Stimulated activated naive CD8-positive, alpha-beta T cell treated with anti-CD3 and anti-CD28 coated beads, Interleukin-15, amount 100 ng/mL, for 72 hours (primary cell): Measurements from ENCODE around the gene MT1G.
A peak's percentile ranks its signal among the peaks of the same experiment; 100 is the strongest.
"Not testable (repeated sequence)": the region's sequence is repeated elsewhere in the genome, so short reads cannot be mapped to it uniquely, and the experiment has no call there.

Source experiments
- ATAC-seq: fragments of 150-1000 bp; cut with Tn5 transposase; 2 replicates; pipeline ENCODE4 v1.10.0; 2021; ENCODE audit warnings: mild to moderate bottlenecking, moderate library complexity
- DNase-seq, 2 donors: peaks; one replicate each; pipeline ENCODE4 v3.0.0; 2021 to 2022
- H3K27ac Mint-ChIP-seq, 2 donors: one replicate each; pipeline ENCODE4 v1.8.0; 2022; ENCODE audit warnings: mild to moderate bottlenecking in 2 of 2, mixed read lengths in 2 of 2, moderate library complexity in 2 of 2
- H3K27me3 Mint-ChIP-seq: one replicate; pipeline ENCODE4 v1.8.0; 2022; ENCODE audit warnings: mixed read lengths
- H3K4me1 Mint-ChIP-seq: one replicate; pipeline ENCODE4 v1.8.0; 2022; ENCODE audit warnings: mild to moderate bottlenecking, mixed read lengths
- H3K4me3 Mint-ChIP-seq, 2 donors: one replicate each; pipeline ENCODE4 v1.8.0; 2022; ENCODE audit warnings: mild to moderate bottlenecking in 2 of 2, mixed read lengths in 2 of 2, moderate library complexity in 1 of 2
- H3K9me3 Mint-ChIP-seq, 2 donors: one replicate each; pipeline ENCODE4 v1.8.0; 2022; ENCODE audit warnings: mixed read lengths in 2 of 2

Gene MT1G

DNA sequence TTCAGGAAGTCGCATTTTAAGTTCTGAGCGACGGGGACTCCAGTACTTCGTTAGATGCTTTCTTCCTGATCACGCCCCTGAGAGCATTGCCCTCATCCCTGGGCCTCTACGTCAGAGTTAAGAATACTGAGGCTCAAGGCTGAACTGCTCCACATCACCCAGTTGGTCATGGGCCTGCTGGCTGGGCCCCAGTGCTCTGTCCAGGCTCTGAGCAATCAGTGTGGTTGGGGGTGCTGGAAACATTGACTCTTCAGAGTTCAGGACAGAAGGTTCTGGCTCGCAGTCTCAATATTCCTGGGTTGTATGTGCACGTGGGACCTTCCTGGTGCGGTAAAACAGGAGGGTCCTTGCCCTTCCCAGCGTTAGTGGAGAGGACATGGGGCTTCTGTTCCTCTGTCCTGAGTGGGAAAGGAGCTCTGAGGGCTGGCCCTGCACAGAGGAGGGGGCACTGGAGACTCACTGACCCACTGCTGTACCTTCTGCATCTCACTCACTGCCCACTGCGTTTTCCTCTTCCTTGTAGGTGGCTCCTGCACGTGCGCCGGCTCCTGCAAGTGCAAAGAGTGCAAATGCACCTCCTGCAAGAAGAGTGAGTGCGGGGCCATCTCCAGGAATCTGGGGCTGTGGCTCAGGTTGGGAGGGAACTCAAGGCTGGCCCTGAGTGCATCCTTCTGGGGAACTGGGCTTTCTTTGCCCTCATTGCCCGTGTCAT is 41.8 kb downstream of the MT1G start:
- peak overlapping the region; percentile 87 to 93 for H3K27ac Mint-ChIP-seq
- H3K4me3 Mint-ChIP-seq = peak overlapping the region; percentile 89 to 94
- DNase-seq (no peak), ATAC-seq (peak; percentile 38)
- peaks cover 65% of the 10 kb centered on the region for H3K27me3 Mint-ChIP-seq
- no peaks in the 10 kb centered on the region for H3K9me3 Mint-ChIP-seq
- peaks cover 20% of the 10 kb centered on the region for H3K4me1 Mint-ChIP-seq

- Mint-ChIP-seq H3K4me1 (peaks cover 20% of the 10 kb centered on the region), H3K27ac (peak within 1 kb of the TSS; percentile 93 to 96), H3K4me3 (peak within 1 kb of the TSS; percentile 89 to 94), H3K27me3 (peaks cover 58% of the 10 kb centered on the region), H3K9me3 (no peaks in the 10 kb centered on the region)
- DNase-seq (peak; percentile 62 to 73), ATAC-seq (peak; percentile 92)
Observed at GRCh38 chr16:56625140-56625942, 42.5 kb downstream of the MT1G start, which contains the start of gene MT1E. MT1E (plus strand) TSS chr16:56625781; CDS start chr16:56625852, 71 bp downstream.

DNA sequence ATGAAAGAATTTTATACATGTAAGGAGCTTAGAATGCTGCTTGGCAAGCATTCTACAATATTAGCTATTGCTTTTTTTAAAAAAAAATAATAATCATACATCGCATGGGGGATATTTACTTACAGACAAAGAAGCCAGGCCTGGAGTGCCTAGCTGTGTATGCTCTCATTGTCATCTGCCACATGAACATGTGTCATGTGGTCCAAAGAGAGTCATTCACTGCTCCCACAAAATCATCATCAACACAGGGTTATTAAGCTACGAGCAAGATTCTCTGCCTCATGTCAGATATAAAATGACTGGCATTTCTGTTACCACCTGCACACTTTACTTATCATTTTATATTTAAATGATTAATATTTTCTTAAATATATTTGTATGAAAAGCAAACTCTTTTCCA is 44.2 kb downstream of the MT1G start:
- Mint-ChIP-seq H3K4me3 (no peak overlapping the region), H3K27ac (no peak overlapping the region), H3K27me3 (peaks cover 54% of the 10 kb centered on the region), H3K9me3 (no peaks in the 10 kb centered on the region), H3K4me1 (peaks cover 20% of the 10 kb centered on the region)
- DNase-seq (no peak), ATAC-seq (no peak)

DNA sequence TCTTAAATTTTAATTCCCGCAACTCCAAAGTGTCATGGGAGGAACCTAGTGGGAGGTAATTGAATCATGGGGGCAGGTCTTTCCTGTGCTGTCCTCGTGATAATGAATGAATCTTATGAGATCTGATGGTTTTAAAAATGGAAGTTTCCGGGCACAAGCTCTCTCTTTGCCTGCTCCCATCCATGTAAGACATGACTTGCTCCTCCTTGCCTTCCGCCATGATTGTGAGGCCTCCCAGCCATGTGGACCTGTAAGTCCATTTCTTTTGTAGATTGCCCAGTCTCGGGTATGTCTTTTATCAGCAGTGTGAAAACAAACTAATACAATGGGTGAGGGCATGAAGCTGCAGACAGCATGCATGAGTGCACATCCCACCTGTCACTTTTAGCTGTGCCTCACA is 44.7 kb downstream of the MT1G start:
- Mint-ChIP-seq H3K27me3 (peaks cover 56% of the 10 kb centered on the region), H3K27ac (peak overlapping the region in 1 of 2 donors; percentile 81), H3K4me1 (peaks cover 20% of the 10 kb centered on the region)
- not testable (repeated sequence) for ATAC-seq, H3K4me3 Mint-ChIP-seq, H3K9me3 Mint-ChIP-seq, DNase-seq

DNA sequence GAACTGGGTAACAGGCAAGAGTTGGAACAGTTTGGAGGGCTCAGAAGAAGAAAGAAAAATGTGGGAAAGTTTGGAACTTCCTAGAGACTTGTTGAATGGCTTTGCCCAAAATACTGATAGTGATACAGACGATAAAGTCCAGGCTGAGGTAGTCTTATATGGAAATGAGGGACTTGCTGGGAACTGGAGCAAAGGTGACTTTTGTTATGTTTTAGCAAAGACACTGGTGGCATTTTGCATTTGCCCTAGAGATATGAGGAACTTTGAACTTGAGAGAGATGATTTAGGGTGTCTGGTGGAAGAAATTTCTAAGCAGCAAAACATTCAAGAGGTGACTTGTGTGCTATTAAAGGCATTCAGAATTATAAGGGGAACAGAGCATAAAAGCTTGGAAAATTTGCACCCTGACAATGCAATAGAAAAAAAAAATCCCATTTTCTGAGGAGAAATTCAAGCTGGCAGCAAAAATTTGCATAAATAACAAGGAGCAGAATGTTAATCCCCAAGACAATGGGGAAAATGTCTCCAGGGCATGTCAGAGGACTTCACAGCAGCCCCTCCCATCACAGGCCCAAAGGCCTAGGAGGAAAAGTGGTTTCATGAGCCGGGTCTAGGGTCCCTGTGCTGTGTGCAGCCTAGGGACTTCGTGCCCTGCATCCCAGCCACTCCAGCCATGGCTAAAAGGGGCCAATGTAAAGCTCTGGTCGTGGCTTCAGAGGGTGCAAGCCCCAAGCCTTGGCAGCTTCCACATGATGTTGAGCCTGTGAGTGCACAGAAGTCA is 46.0 kb downstream of the MT1G start:
- H3K9me3 Mint-ChIP-seq, DNase-seq, H3K27ac Mint-ChIP-seq, ATAC-seq, H3K4me3 Mint-ChIP-seq: not testable (repeated sequence)
- Mint-ChIP-seq H3K4me1 (peaks cover 32% of the 10 kb centered on the region), H3K27me3 (peaks cover 62% of the 10 kb centered on the region)

GRCh38 chr16:56620339-56620897 is 47.4 kb downstream of the MT1G start:
- Mint-ChIP-seq H3K27ac (no peak overlapping the region), H3K27me3 (peaks cover 52% of the 10 kb centered on the region), H3K4me1 (peaks cover 30% of the 10 kb centered on the region), H3K9me3 (no peaks in the 10 kb centered on the region), H3K4me3 (no peak overlapping the region)
- DNase-seq (no peak), ATAC-seq (no peak)

DNA sequence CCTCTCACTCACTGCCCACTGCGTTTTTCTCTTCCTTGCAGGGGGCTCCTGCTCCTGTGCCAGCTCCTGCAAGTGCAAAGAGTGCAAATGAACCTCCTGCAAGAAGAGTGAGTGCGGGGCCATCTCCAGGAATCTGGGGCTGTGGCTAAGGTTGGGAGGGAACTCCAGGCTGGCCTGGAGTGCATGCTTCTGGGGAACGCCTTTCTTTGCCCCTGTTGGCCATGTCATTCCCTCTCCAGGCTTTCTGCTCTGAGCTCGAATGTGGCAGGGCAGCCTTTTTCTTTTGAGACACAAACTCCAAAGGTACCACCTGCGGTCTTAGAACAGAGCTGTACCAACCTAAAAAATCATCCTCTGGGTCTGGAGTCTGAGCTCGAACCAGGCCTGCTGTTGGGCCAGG is 49.7 kb downstream of the MT1G start:
- ATAC-seq = no peak
- H3K4me3 Mint-ChIP-seq = peak overlapping the region; percentile 71 to 77

DNA sequence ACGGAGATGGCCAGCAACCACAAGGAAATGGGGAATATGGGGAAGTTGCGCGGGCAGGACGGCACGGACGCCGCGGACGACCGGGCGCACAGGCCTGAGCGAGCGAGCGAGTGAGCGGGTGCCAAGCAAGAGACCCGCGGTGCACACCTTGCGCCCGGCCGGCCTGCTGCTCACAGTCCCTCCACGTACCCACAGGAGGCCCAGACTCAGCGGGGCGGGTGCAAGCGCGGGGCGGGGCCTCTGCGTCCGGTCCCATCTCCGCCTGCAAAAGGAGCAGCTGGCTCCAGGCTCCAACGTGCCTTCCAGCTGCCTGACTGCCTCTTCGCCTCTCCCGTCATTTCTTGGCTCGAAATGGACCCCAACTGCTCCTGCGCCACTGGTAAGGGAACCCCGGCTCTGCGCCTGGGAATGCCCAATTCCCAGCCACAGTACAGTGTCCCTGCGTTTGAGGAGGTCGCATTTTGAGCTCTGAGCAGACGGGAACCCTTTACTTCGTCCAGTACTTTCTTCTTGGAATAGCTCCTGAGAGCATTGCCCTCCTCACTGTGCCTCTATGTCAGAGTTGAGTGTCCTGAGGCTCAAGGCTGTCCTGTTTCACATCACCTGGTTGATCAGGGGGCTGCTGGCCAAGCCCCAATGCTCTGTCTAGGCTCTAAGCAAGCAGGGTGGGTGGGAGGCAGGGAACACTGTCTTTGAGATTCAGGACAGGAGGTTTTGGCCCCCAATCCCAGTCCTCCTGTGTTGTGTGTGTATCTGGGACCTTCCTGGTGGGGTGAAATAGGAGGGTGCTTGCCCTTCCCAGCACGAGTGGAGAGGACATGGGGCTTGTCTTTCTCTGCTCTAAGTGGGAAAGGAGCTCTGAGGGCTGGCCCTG is 50.4 kb downstream of the MT1G start:
- DNase-seq (peak; percentile 66 to 69), ATAC-seq (peak; percentile 75)
- Mint-ChIP-seq H3K4me1 (peaks cover 52% of the 10 kb centered on the region), H3K4me3 (peak overlapping the region; percentile 71 to 77), H3K27me3 (peaks cover 36% of the 10 kb centered on the region), H3K9me3 (no peaks in the 10 kb centered on the region), H3K27ac (peak overlapping the region; percentile 37 to 48)

More for the DNA sequence above, 49.7 kb downstream of the MT1G start:
- no peak for DNase-seq
- Mint-ChIP-seq H3K27ac (no peak overlapping the region), H3K27me3 (peaks cover 36% of the 10 kb centered on the region), H3K4me1 (peaks cover 45% of the 10 kb centered on the region), H3K9me3 (no peaks in the 10 kb centered on the region)
